NT2/D1 (cell line): ENCODE results near the gene SLX4IP.

Source experiments
- SUZ12 ChIP-seq: IDR thresholded peaks from 2 replicates; pipeline ENCODE4 v1.6.1; 2011; ENCODE audit not compliant: insufficient read length, insufficient read depth; ENCODE audit errors: extremely low read depth
- YY1 ChIP-seq: IDR thresholded peaks from 2 replicates; pipeline ENCODE4 v1.6.1; 2011; ENCODE audit not compliant: insufficient read length, insufficient read depth
- ZNF274 ChIP-seq: IDR thresholded peaks from 2 replicates; pipeline ENCODE4 v1.6.1; 2011; ENCODE audit warnings: mild to moderate bottlenecking, low read depth, low read length

DNA sequence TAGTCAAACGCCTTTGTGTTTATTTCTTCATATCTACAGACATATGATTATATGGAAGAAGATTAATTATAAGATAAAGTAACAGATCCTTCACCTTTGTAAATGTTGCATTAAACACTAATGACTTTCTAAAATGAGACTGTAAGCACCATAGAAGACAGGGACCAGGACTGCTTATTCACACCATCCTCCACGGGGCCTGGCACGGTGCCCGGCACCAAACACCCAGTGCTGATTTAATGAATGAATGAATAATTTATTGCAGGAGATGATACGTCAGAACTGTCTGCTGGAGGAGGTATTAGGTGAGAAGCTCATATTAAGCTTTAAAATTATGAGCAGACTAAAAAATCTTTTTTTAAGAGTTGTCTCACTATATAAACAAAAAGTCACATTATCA lies 88.3 kb downstream of the SLX4IP start:
- TF ChIP-seq YY1, result no peak
- no peak for TF ChIP-seq SUZ12
- TF ChIP-seq ZNF274, result no peak
